ENCODE measurements around the gene NUP160. TPM values are rescaled to one million over a fixed set of nuclear protein-coding genes. Genes with fewer than 3 reads are reported as not detected.

NUP160 gene
- total and polyA plus RNA-seq, 10 of the 15 experiments (the other 5 are each of a cell fraction or from before 2014, with no cell fraction given) = 24.0 to 87.6 (median 54.6) TPM

- no peak for TF ChIP-seq NRF1 (conservative IDR thresholded peaks at IDR 0.05; ENCODE audit: low read depth, low read length)
- TF ChIP-seq CBX5 (IDR thresholded peaks at IDR 0.05; ENCODE audit: low read depth) = no peak
- TF ChIP-seq RB1 (IDR thresholded peaks at IDR 0.05; ENCODE audit: borderline replicate concordance) = no peak
- no peak for TF ChIP-seq ZNF622 (IDR thresholded peaks at IDR 0.05)
- no peak for TF ChIP-seq NKRF (conservative IDR thresholded peaks at IDR 0.05)
- no peak for TF ChIP-seq RAD21 (IDR thresholded peaks at IDR 0.05; ENCODE audit: insufficient read depth, low read depth, low read length)
Measured at GRCh38 chr11:47889714-47890441, 41.7 kb upstream of the NUP160 start (continued).

DNA sequence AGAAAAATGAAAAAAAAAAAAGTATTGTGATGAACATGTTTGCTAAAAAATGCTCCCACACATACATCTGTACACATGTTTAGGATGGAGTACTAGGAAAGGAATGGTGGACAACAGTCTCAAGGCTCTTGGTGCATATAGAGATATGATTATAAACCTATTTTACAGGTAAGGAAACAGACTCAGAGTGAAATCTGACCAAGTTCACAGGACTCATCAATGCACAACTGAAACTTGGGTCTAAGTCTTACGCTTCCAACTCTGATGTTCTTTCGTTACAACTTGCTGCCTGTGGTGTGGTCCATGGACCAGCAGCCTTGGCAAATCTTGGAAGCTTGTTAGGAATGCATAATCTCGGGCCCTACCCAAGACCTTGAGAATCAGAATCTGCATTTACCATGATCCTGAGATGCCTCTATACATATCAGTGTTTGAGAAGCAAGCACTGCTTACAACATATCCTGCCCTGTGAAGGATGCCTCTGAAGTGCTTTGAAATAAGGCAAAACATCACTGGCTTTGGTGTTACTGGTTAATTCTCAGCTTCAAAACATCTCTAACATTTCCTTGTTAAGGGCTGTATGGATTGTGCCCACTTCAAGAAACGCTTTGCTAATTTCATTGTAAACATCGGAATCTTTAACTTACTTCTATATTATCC, 39.9 kb upstream of the NUP160 start:
- in situ Hi-C loops (cut with MboI) = no loop called here
- no peak for TF ChIP-seq NBN (IDR thresholded peaks at IDR 0.05)
- no peak for TF ChIP-seq SMC3 (IDR thresholded peaks at IDR 0.05; ENCODE audit: borderline replicate concordance, low read length)
- TF ChIP-seq KLF5 (IDR thresholded peaks at IDR 0.05; ENCODE audit: partially characterized antibody) = no peak
- no peak for TF ChIP-seq USF2 (IDR thresholded peaks at IDR 0.05; ENCODE audit: borderline replicate concordance, low read depth, low read length)
- no peak for TF ChIP-seq MXI1 (IDR thresholded peaks at IDR 0.05; ENCODE audit: low read depth, low read length)
- no peak for TF ChIP-seq HCFC1 (IDR thresholded peaks at IDR 0.05; ENCODE audit: low read length)
- TF ChIP-seq CEBPB (IDR thresholded peaks at IDR 0.05; ENCODE audit: borderline replicate concordance in 1 of 2, low read depth in 2 of 2, low read length in 2 of 2) = no peak
- no peak for TF ChIP-seq MYB (IDR thresholded peaks at IDR 0.05; ENCODE audit: borderline replicate concordance, low read depth, low read length)
- no peak for TF ChIP-seq CBFB (IDR thresholded peaks at IDR 0.05; ENCODE audit: low read depth)
- TF ChIP-seq TARDBP (IDR thresholded peaks at IDR 0.05; ENCODE audit: borderline replicate concordance) = no peak
- no peak for TF ChIP-seq IRF3 (IDR thresholded peaks at IDR 0.05)
- no peak for TF ChIP-seq YBX1 (IDR thresholded peaks at IDR 0.05)
- TF ChIP-seq FOXM1 (IDR thresholded peaks at IDR 0.05; ENCODE audit: low read depth, low read length) = no peak
- TF ChIP-seq CREB1 (IDR thresholded peaks at IDR 0.05; ENCODE audit: low read depth) = no peak

More for the DNA sequence above, 39.9 kb upstream of the NUP160 start:
- no peak overlapping the region for H3K4me2 ChIP-seq (ENCODE audit: control insufficient read depth, insufficient read depth)
- intact Hi-C loops (cut with micrococcal nuclease; ENCODE audit: unreplicated experiment) = no loop called here
- ATAC-seq = no peak
- SMC1A ChIA-PET (ENCODE audit: uncharacterized antibody, unreplicated experiment) = interaction anchor here (0.6 to 1.6 kb wide), 3 partner anchors 11 to 274 kb away, joined by 3 read pairs; no protein-coding TSS in a partner anchor
- no peaks in the 10 kb centered on the region for H3K9me3 ChIP-seq (replicated peaks; ENCODE audit: control insufficient read depth, insufficient read depth, low read length)
- no peaks in the 10 kb centered on the region for H3K4me1 ChIP-seq (ENCODE audit: control insufficient read depth, insufficient read depth, low read length)
- CTCF ChIA-PET = interaction anchor here (0.9 kb wide), 1 partner anchor 8 kb away, joined by 5 read pairs; no protein-coding TSS in a partner anchor
- 50% methylated on average over 5 of the region's 5 CpGs for WGBS (ENCODE audit: insufficient coverage, insufficient replicate concordance, low lambda C conversion rate, missing lambda C conversion rate)
- BruUV-seq (replicated peaks) = no TSS peak
- RAD21 ChIA-PET (ENCODE audit: unreplicated experiment) = interaction anchor here (0.6 kb wide), 1 partner anchor 20 kb away, joined by 3 read pairs; no protein-coding TSS in a partner anchor
- H4K20me1 ChIP-seq (ENCODE audit: control insufficient read depth, insufficient read depth) = no peaks in the 10 kb centered on the region
- H3K9ac ChIP-seq (ENCODE audit: control insufficient read depth, insufficient read depth, low read length) = no peak overlapping the region
- POLR2A ChIA-PET = no interaction called here
- no peak overlapping the region for H3K27ac ChIP-seq (ENCODE audit: control insufficient read depth, insufficient read depth)
- H3K27me3 ChIP-seq (replicated peaks in 1 of 2; ENCODE audit: control insufficient read depth in 2 of 2, insufficient read depth in 2 of 2, low read length in 1 of 2) = no peaks in the 10 kb centered on the region
- FAIRE-seq = no peak
- H3K36me3 ChIP-seq (ENCODE audit: control insufficient read depth in 2 of 2, insufficient read depth in 2 of 2, low read length in 1 of 2) = no peaks in the 10 kb centered on the region
- H2AFZ ChIP-seq (ENCODE audit: control insufficient read depth, low read depth, low read length) = no peak overlapping the region
- DNase-seq (ENCODE audit: low read depth, low spot score) = no peak
- H3K4me3 ChIP-seq = no peak overlapping the region
- H3K79me2 ChIP-seq (ENCODE audit: control insufficient read depth, insufficient read depth, low read length) = no peaks in the 10 kb centered on the region

Data from GM12878 (cell line).